Keratinocyte (primary cell): ENCODE data around the gene MUL1. TPM values are rescaled to one million over a fixed set of nuclear protein-coding genes. Genes with fewer than 3 reads are reported as not detected.

ENCODE experiments used
- DNase-seq: peaks from one replicate; pipeline ENCODE4 v3.0.0-alpha.2; 2011; ENCODE audit warnings: low read depth, missing footprints, low spot score
- FAIRE-seq: peaks from 2 replicates; lab custom pipeline; 2011; peaks lifted over from hg19 to GRCh38; lab: Jason Lieb, UNC
- H2AFZ ChIP-seq: 2 replicates; pipeline ENCODE4 v1.6.0; 2012; ENCODE audit warnings: low read length, control low read depth, inconsistent platforms; ENCODE audit not compliant: control insufficient read depth
- H3K27ac ChIP-seq: 2 replicates; pipeline ENCODE4 v1.5.1; 2011; ENCODE audit warnings: low read length; ENCODE audit not compliant: control insufficient read depth, insufficient read depth
- H3K27me3 ChIP-seq: 3 replicates; pipeline ENCODE4 v1.6.0; 2011; ENCODE audit warnings: low read length; ENCODE audit not compliant: control insufficient read depth, insufficient read depth; ENCODE audit errors: extremely low read depth
- H3K36me3 ChIP-seq, 2 experiments: 2 replicates in 1 of 2; 3 replicates in 1 of 2; pipeline ENCODE4 v1.5.1; 2011; ENCODE audit warnings: low read length in 2 of 2, mild to moderate bottlenecking in 1 of 2; ENCODE audit not compliant: control insufficient read depth in 2 of 2, insufficient read depth in 2 of 2; ENCODE audit errors: extremely low read depth in 1 of 2
- H3K4me1 ChIP-seq: 3 replicates; pipeline ENCODE4 v1.5.1; 2011; ENCODE audit warnings: low read length; ENCODE audit not compliant: control insufficient read depth, insufficient read depth; ENCODE audit errors: extremely low read depth
- H3K4me2 ChIP-seq: 3 replicates; pipeline ENCODE4 v1.6.0; 2011; ENCODE audit warnings: low read depth, low read length; ENCODE audit not compliant: control insufficient read depth, insufficient read depth; ENCODE audit errors: extremely low read depth
- H3K4me3 ChIP-seq, 3 experiments: fragments of 200-600 bp in 1 of 3; sonication (generic) in 1 of 3; 2 replicates in 2 of 3; 3 replicates in 1 of 3; pipeline ENCODE4 v1.5.1; 2011 to 2016; ENCODE audit warnings: low read length in 3 of 3, mild to moderate bottlenecking in 3 of 3, control low read depth in 2 of 3, inconsistent platforms in 1 of 3, low read depth in 1 of 3, mixed read lengths in 1 of 3, mixed run types in 1 of 3, moderate library complexity in 1 of 3; ENCODE audit not compliant: control insufficient read depth in 2 of 3, insufficient read depth in 2 of 3; ENCODE audit errors: extremely low read depth in 1 of 3
- H3K79me2 ChIP-seq: 2 replicates; pipeline ENCODE4 v1.6.0; 2012; ENCODE audit warnings: low read length; ENCODE audit not compliant: control insufficient read depth, insufficient read depth
- H3K9ac ChIP-seq: 3 replicates; pipeline ENCODE4 v1.6.0; 2011; ENCODE audit warnings: low read length; ENCODE audit not compliant: control insufficient read depth, insufficient read depth; ENCODE audit errors: extremely low read depth
- H3K9me1 ChIP-seq: 3 replicates; pipeline ENCODE4 v1.6.0; 2011; ENCODE audit warnings: low read length; ENCODE audit not compliant: control insufficient read depth, insufficient read depth; ENCODE audit errors: extremely low read depth
- H3K9me3 ChIP-seq: 2 replicates; pipeline ENCODE4 v1.5.1; 2012; ENCODE audit warnings: low read depth, low read length; ENCODE audit not compliant: control insufficient read depth
- H4K20me1 ChIP-seq: 3 replicates; pipeline ENCODE4 v1.6.0; 2011; ENCODE audit warnings: low read length; ENCODE audit not compliant: control insufficient read depth, insufficient read depth; ENCODE audit errors: extremely low read depth
- CTCF ChIP-seq, 3 experiments: IDR thresholded peaks in 1 of 3; conservative IDR thresholded peaks in 1 of 3; optimal IDR thresholded peaks in 1 of 3; 2 replicates in 2 of 3; 3 replicates in 1 of 3; pipeline versions ENCODE3 to v1.5.1; 2011; ENCODE audit warnings: low read length in 3 of 3, mild to moderate bottlenecking in 3 of 3, moderate library complexity in 2 of 3, control low read depth in 1 of 3, inconsistent platforms in 1 of 3; ENCODE audit not compliant: insufficient read depth in 2 of 3; ENCODE audit errors: extremely low read depth in 1 of 3
- EZH2 ChIP-seq: IDR thresholded peaks from one replicate; pipeline ENCODE4 v1.6.1; 2012; ENCODE audit warnings: inconsistent platforms, mild to moderate bottlenecking, low read length, moderate library complexity
- dilution Hi-C: fragments of 300-500 bp; cut with MboI; formaldehyde crosslinking; loops from one replicate; pipeline ENCODE4 v1.7.0; 2020; ENCODE audit warnings: low sequenced_read_pairs; ENCODE audit not compliant: extremely low pct_ligation_motif_present
- polyA minus RNA-seq, 3 experiments: library from RNA; depleted of rRNA, polyadenylated mRNA; stranded (reverse); fragments of >200 nt; gene quantifications; 1 replicate in 1 of 3; 2 replicates in 1 of 3; 3 replicates in 1 of 3; pipeline ENCODE4 v1.2.3, GENCODE V29; 2011
- polyA plus RNA-seq, 5 experiments: library from polyadenylated mRNA; depleted of rRNA in 3 of 5; stranded (reverse) in 3 of 5; stranded (forward) in 1 of 5; unstranded in 1 of 5; fragments of >200 nt; gene quantifications; 1 replicate in 1 of 5; 2 replicates in 3 of 5; 3 replicates in 1 of 5; pipeline versions ENCODE4 v1.2.1 to v1.2.3, GENCODE V29; 2011 to 2012; ENCODE audit warnings: missing spikeins in 2 of 5, low read depth in 1 of 5, low replicate concordance in 1 of 5

MUL1 gene
- 28.2 to 41.8 TPM (median 40.4 TPM) in 3 replicates for polyA plus RNA-seq
- polyA plus RNA-seq (2011; ENCODE audit: low read depth) = 8.4 TPM
- 18.9 and 20.8 TPM in 2 replicates for polyA plus RNA-seq (2011; cell fraction: cytosol; rRNA removed)
- polyA plus RNA-seq (2011; cell fraction: nucleus; rRNA removed) = 56.1 and 60.2 TPM in 2 replicates
- polyA plus RNA-seq (2012; ENCODE audit: low replicate concordance) = 33.5 and 38.1 TPM in 2 replicates
- polyA minus RNA-seq = 30.2 to 60.4 TPM (median 43.3 TPM) in 3 replicates
- polyA minus RNA-seq (2011; cell fraction: cytosol; rRNA and poly(A)+ RNA removed) = 39.5 TPM
- polyA minus RNA-seq (2011; cell fraction: nucleus; rRNA and poly(A)+ RNA removed) = 44.6 and 48.6 TPM in 2 replicates

GRCh38 chr1:20507564-20508410 lies at the start of gene MUL1:
Gene MUL1, minus strand, starts transcription at chr1:20508151. Its CDS starts 127 bp downstream, at chr1:20508024.
- Histone ChIP-seq H3K9me3 (no peaks in the 10 kb centered on the region), H3K9ac (peak within 1 kb of the TSS; percentile 85), H3K4me1 (peaks cover 25% of the 10 kb centered on the region), H3K27me3 (no peaks in the 10 kb centered on the region), H2AFZ (peak within 1 kb of the TSS; percentile 98), H3K4me2 (peak within 1 kb of the TSS; percentile 91), H3K4me3 (peak within 1 kb of the TSS; percentile 73 to 96 (median 74)), H4K20me1 (no peaks in the 10 kb centered on the region), H3K79me2 (peaks cover 36% of the 10 kb centered on the region), H3K27ac (peak within 1 kb of the TSS; percentile 71), H3K36me3 (peaks cover 5 to 13% of the 10 kb centered on the region in 2 experiments), H3K9me1 (no peaks in the 10 kb centered on the region)
- FAIRE-seq (peak; percentile 61), DNase-seq (no peak)
- dilution Hi-C loops = no loop called here
- TF ChIP-seq EZH2 (no peak), CTCF (optimal IDR thresholded peaks at IDR 0.05 in 1 of 3, IDR thresholded peaks at IDR 0.05 in 1 of 3, conservative IDR thresholded peaks at IDR 0.05 in 1 of 3; ENCODE audit: extremely low read depth in 1 of 3, insufficient read depth in 2 of 3, low read length in 3 of 3) (no peak)

DNA sequence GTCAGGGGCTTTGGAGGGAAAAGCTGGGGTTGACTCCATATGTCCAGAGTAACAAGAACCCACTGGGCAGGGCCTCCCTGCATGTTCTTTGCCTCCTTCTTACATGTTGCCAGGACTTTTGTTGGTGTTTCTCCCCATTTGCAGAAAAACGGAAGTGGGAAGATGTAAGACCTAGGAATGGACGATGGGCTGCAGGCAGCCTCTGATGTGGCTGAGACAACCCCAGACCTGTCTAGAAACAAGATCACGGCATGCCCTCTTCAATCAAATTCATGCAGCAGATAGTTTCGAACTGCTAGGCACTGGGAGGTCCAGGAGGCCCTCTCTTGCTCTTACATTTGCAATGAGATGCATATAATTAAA lies 47.8 kb upstream of the MUL1 start:
- Histone ChIP-seq H3K9ac (no peak overlapping the region), H3K27ac (no peak overlapping the region), H3K79me2 (no peaks in the 10 kb centered on the region), H3K4me3 (no peak overlapping the region), H3K4me2 (no peak overlapping the region), H3K9me1 (no peaks in the 10 kb centered on the region), H2AFZ (no peak overlapping the region), H3K9me3 (no peaks in the 10 kb centered on the region), H3K27me3 (peaks cover 47% of the 10 kb centered on the region), H4K20me1 (no peaks in the 10 kb centered on the region), H3K36me3 (no peaks in the 10 kb centered on the region), H3K4me1 (peaks cover 5% of the 10 kb centered on the region)
- DNase-seq (no peak), FAIRE-seq (peak; percentile 17)
- dilution Hi-C loops = no loop called here
- TF ChIP-seq EZH2 (peak; percentile 42), CTCF (optimal IDR thresholded peaks at IDR 0.05 in 1 of 3, IDR thresholded peaks at IDR 0.05 in 1 of 3, conservative IDR thresholded peaks at IDR 0.05 in 1 of 3; ENCODE audit: extremely low read depth in 1 of 3, insufficient read depth in 2 of 3, low read length in 3 of 3) (no peak)
